Neuron (in vitro differentiated cells): ENCODE data around the gene NXNL1.

Source experiments
- H2AFZ ChIP-seq: one replicate; pipeline ENCODE4 v1.6.1; 2013; ENCODE audit warnings: low read depth, mild to moderate bottlenecking, inconsistent platforms, low read length, moderate library complexity
- H3K27me3 ChIP-seq: one replicate; pipeline ENCODE4 v1.6.1; 2013; ENCODE audit warnings: low read length; ENCODE audit not compliant: insufficient read depth
- H3K36me3 ChIP-seq: one replicate; pipeline ENCODE4 v1.6.1; 2013; ENCODE audit warnings: low read length; ENCODE audit not compliant: insufficient read depth
- H3K4me1 ChIP-seq: one replicate; pipeline ENCODE4 v1.6.1; 2013; ENCODE audit warnings: low read length; ENCODE audit not compliant: insufficient read depth
- H3K4me3 ChIP-seq: 2 replicates; pipeline ENCODE4 v1.5.1; 2013; ENCODE audit warnings: mild to moderate bottlenecking, low read length, moderate library complexity
- H3K9me3 ChIP-seq: one replicate; pipeline ENCODE4 v1.6.1; 2013; ENCODE audit warnings: low read length

Gene NXNL1

DNA sequence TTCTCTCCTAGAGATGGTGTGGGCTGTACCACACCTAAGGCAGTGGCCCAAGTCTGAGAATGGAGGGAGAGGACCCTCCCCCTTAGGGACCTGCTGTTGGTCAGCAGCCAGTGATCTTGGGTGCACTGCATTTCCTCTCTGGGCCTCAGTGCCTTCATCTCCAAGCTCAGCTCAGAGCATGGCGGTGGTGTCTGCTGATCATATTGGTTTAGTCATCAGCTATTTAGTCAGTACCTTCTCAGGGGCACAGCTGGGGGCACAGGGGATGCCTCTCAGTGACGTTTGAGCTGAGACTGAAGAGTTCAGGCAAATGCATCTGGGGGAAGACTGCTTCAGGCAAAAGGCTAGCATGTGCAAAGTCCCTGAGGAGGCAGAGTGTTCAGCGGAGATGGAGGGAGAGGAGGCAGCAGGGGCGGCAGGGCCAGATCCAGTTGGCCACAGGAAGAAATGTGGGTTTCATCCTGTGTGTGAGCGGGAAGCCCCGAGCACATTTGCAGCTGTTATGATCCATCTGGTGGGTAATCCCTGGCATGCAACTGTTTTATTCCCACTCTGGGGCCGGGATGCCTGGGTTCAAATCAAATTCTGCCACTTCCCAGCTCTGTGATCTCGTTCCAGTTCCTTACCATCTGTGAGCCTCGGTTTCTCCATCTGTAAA, 35.0 kb upstream of the NXNL1 start:
- Histone ChIP-seq H3K4me1 (peaks cover 15% of the 10 kb centered on the region), H2AFZ (no peak overlapping the region), H3K9me3 (no peaks in the 10 kb centered on the region), H3K27me3 (no peaks in the 10 kb centered on the region), H3K4me3 (no peak overlapping the region), H3K36me3 (no peaks in the 10 kb centered on the region)

DNA sequence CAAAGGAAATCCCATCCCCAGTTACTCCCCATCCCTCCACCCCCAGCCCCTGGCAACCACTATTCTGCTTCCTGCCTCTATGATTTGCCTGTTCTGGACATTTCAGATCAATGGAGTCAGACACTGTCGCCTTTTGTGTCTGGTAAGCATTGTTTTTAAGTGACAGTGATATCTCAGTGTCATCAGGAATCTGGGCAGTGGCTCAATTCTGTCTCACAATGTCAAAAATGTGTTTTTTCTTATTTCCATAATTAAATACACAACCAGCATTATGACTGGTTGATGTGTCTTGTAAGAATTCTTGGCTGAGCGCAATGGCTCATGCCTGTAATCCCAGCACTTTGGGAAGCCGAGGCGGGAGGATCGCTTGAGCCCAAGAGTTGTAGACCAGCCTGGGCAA, 30.6 kb upstream of the NXNL1 start:
- H3K27me3 ChIP-seq = no peaks in the 10 kb centered on the region
- peaks cover 2% of the 10 kb centered on the region for H3K9me3 ChIP-seq
- no peak overlapping the region for H3K4me3 ChIP-seq
- H2AFZ ChIP-seq = no peak overlapping the region
- H3K36me3 ChIP-seq = peaks cover 6% of the 10 kb centered on the region
- peaks cover 4% of the 10 kb centered on the region for H3K4me1 ChIP-seq

DNA sequence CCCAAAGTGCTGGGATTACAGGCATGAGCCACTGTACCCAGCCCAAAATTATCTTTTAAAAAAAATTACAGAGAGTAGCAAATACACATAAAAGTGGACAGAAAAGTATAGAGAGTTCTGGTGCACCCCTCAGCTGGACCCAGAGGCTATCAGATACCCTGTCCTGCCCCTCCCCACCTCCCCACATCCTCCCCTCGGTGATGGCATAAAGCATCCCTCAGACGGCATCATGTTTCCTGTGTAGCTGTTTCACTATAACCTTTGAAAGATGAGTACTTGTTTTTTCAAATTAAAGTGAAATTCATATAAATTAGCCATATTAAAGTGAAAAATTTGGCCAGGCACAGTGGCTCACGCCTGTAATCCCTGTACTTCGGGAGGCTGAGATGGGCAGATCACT, 29.7 kb upstream of the NXNL1 start:
- Histone ChIP-seq H3K9me3 (peaks cover 2% of the 10 kb centered on the region), H2AFZ (no peak overlapping the region), H3K4me3 (no peak overlapping the region), H3K27me3 (no peaks in the 10 kb centered on the region), H3K4me1 (peaks cover 4% of the 10 kb centered on the region), H3K36me3 (peaks cover 6% of the 10 kb centered on the region)

DNA sequence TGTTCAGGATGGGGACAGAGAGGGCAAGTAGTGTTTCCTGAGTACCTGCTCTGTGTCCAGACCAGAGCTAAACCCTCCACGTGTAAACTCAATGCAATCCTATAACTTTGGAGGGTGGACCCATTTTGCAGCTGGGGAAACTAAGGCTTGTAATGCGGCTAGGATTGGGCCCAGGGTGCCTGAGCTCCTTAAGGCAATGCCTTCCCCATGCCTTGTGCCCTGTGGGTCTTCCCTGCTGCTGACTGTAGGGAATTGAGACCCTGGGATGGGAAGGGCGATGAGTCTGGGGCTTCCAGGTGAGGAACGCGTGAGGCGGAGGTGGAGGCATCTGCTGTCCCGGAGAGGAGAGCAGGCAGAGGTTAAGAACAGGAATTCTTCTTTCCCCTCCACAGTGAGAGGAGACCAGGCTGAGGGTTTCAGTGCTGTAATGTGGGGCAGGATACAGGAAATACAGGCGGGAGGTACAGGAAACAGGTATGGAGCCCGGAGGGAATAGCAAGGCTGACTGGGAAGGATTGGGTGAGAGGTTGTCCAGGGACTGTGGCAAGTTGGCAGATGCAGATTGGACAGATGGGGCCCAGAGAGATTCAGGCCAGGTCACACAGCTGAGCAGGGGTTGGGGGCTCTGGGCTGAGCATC, 28.8 kb upstream of the NXNL1 start:
- H3K4me3 ChIP-seq = no peak overlapping the region
- H3K36me3 ChIP-seq = peaks cover 6% of the 10 kb centered on the region

DNA sequence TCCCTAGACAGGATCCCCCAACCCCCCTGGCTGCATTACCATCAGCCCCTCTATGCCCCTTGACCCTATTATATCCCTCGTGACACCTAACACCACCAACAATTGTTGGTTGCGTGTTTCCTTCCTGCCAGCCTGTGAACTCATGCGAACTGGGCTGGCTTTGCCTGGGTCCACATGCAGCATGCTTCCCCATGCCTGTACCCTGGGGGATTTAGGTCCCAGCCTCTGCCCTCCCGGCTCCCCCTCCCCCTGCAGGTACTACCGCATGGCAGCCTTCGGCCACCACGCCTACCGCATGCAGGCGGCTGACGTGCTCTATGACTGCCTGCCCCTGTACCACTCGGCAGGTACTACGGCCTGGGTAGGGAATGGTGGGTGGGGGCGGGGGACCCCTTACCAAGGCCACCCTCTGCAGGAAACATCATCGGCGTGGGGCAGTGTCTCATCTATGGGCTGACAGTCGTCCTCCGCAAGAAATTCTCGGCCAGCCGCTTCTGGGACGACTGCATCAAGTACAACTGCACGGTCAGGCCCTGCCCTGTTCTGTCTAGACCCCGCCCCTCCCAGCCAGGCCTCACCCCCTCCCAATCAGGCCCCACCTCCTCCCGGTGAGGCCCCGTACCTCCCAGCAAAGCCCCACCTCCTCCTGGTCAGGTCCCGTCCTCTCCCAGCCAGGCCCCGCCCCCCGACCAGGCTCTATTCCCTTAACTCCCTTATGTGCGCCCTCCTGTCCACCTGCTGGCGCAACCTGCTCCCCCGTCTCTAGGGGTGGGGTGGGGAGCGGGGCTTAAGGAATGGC, 28.1 kb upstream of the NXNL1 start:
- H3K27me3 ChIP-seq = no peaks in the 10 kb centered on the region
- peaks cover 2% of the 10 kb centered on the region for H3K9me3 ChIP-seq
- H2AFZ ChIP-seq = no peak overlapping the region
- H3K4me1 ChIP-seq = peaks cover 4% of the 10 kb centered on the region
- peaks cover 6% of the 10 kb centered on the region for H3K36me3 ChIP-seq
- H3K4me3 ChIP-seq = no peak overlapping the region

More for the DNA sequence above, 28.8 kb upstream of the NXNL1 start:
- H3K27me3 ChIP-seq = no peaks in the 10 kb centered on the region
- peaks cover 2% of the 10 kb centered on the region for H3K9me3 ChIP-seq
- H2AFZ ChIP-seq = no peak overlapping the region
- peaks cover 4% of the 10 kb centered on the region for H3K4me1 ChIP-seq

DNA sequence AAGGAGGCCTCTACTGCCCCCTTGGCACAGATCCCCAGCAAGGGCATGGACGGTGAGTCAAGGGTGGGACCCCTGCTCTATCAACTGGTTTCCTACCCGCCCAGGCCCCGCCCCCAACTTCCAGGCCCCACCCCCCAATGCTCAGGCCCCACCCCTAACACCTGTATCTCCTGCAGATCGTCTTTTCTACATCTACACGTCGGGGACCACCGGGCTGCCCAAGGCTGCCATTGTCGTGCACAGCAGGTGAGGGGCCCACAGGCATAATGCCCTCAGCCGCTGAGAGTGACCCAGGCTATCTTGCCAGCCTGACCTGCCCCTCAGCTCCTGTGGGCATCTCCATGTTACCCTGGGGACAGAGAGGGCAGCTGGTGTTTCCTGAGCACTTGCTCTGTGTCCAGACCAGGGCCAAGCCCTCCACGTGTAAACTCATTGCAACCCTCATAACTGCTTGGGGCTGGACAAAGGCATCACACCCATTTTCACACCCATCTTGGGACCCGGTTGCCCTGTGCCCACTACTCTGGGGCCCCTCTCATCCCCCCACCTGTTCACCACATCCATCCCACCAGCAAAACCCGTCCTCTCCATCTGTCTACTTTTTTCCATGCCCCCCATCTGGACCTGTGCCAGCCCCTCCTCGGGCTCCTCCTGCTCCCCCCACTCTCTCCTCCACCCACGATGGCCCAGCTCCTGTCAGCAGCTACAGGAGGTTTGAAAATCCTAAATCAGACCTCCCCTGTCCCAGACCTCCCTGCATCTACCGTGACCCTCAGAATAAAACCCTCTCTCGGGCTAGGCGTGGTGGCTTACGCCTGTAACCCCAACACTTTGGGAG, 26.8 kb upstream of the NXNL1 start:
- Histone ChIP-seq H3K36me3 (peaks cover 6% of the 10 kb centered on the region), H2AFZ (no peak overlapping the region), H3K4me3 (no peak overlapping the region), H3K4me1 (peaks cover 4% of the 10 kb centered on the region), H3K27me3 (no peaks in the 10 kb centered on the region), H3K9me3 (peaks cover 2% of the 10 kb centered on the region)

DNA sequence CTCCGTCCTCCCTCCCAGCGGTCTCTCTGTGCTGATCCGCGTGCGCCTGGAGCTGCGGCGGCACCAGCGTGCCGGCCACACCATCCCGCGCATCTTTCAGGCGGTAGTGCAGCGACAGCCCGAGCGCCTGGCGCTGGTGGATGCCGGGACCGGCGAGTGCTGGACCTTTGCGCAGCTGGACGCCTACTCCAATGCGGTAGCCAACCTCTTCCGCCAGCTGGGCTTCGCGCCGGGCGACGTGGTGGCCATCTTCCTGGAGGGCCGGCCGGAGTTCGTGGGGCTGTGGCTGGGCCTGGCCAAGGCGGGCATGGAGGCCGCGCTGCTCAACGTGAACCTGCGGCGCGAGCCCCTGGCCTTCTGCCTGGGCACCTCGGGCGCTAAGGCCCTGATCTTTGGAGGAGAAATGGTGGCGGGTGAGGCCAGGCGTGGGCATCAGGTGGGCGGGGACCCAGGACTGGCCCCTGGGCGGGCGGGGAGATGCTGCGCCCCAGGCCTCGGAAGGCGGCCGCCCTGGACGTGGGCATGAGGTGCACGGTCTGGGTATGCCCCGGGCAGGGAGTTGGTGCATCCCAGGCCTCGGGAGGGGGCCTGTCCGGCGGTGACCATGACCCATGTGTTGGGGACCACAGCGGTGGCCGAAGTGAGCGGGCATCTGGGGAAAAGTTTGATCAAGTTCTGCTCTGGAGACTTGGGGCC, 26.0 kb upstream of the NXNL1 start:
- Histone ChIP-seq H3K27me3 (no peaks in the 10 kb centered on the region), H3K4me1 (peaks cover 4% of the 10 kb centered on the region), H3K9me3 (peaks cover 2% of the 10 kb centered on the region), H3K4me3 (no peak overlapping the region), H3K36me3 (peaks cover 6% of the 10 kb centered on the region), H2AFZ (no peak overlapping the region)

DNA sequence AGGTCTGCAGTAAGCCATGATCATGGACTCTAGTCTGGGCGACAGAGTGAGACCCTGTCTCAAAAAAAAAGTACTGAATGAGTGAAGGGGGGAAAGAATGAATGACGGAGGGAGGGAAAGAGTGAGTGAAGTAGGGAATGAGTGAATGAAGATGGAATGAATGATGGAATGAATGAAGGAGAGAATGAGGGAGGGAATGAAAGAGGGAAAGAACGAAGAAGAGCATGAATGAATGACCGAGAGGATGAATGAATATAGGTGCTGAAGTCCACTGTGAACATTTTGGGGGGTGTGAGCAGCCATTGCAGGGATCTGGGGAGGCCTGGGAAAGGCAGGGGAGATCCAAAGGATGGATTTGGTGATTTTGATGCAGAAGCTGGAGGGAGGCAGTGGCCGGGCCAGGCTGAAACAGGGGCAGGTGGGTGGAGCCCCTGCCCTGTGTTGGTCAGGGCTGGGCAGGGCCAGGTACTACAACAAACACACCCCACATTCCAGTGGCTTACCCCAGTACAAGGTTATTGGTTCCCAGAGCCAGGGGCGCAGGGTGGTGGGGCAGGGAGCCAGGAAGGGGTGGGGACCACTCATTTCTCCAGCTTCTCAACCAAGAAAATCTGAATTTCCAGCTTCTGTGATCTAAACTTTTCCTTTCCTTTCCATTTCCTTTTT, 23.9 kb upstream of the NXNL1 start:
- Histone ChIP-seq H3K4me3 (no peak overlapping the region), H3K4me1 (no peaks in the 10 kb centered on the region), H3K36me3 (peaks cover 4% of the 10 kb centered on the region), H3K9me3 (peaks cover under 1% of the 10 kb centered on the region), H3K27me3 (no peaks in the 10 kb centered on the region), H2AFZ (no peak overlapping the region)

DNA sequence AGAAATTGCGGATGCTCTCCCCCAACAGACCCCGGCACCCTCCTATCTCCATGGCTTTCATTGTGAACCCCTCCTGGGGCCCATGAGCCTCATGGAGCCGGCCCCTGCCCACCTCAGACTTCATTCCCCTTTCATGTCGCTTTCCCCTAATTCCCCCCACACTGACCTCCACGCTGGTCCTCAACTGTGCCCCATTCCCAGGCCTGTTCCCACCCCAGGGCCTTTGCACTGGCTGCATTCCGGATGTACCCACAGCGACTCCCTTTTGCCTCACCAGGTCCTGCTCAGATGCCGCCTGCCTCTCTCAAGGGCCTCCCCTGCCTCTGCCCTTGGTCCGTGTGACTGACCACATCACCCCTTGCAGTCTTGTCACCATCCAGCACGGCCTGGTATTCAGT, 22.9 kb upstream of the NXNL1 start:
- H3K4me3 ChIP-seq = no peak overlapping the region

DNA sequence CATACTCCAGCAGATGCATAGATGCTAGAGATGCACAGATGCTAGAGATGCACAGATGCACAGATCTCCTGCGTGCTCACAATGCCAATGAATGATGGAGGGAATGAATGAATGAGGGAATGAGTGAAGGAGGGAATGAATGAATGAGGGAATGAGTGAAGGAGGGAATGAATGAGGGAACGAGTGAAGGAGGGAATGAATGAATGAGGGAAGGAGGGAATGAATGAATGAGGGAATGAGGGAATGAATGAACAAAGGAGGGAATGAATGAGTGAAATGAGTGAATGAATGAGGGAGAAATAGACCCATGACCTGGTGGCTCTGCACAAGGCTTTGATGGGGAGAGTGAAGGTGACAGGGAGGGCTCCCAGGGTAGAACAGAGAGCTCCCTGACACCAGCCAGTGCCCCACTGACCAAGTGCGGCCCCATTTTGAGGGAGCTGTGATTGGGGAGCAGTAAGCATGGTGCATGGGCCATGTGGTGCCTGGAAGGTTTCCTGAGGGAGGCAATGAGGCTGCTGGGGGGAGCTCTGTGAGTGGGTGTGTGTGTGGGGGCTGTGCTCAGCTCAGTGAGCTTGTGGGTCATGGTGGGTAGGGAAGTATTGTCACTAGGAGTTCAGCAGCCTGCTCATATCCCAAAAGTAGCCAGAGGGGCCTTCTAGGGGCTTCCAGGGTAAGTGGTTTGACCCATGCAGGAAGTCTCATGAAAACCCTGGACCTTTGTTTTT, 22.3 kb upstream of the NXNL1 start:
- Histone ChIP-seq H3K9me3 (no peaks in the 10 kb centered on the region), H3K36me3 (peaks cover 3% of the 10 kb centered on the region), H3K4me3 (no peak overlapping the region), H3K27me3 (no peaks in the 10 kb centered on the region), H2AFZ (no peak overlapping the region), H3K4me1 (peaks cover 8% of the 10 kb centered on the region)

More for the DNA sequence above, 22.9 kb upstream of the NXNL1 start:
- Histone ChIP-seq H3K36me3 (peaks cover 3% of the 10 kb centered on the region), H2AFZ (no peak overlapping the region), H3K27me3 (no peaks in the 10 kb centered on the region), H3K9me3 (no peaks in the 10 kb centered on the region), H3K4me1 (peaks cover 8% of the 10 kb centered on the region)

DNA sequence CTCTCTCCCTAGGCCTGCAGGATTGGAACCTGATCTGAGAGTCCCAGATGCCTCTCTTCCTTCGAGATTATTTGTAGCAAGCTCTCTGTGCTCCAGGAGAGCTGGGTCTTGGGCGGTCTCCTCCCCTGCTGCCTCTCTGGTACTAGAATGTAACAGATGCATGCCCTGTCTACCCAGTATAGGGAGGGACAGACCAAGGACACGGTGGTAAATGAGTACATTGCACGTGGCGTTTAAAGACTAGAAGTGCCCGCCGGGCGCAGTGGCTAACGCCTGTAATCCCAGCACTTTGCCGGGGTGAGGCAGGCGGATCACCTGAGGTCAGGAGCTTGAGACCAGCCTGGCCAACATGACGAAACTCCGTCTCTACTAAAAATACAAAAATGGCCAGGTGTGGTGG, 21.3 kb upstream of the NXNL1 start:
- no peaks in the 10 kb centered on the region for H3K36me3 ChIP-seq
- H3K4me1 ChIP-seq = peaks cover 8% of the 10 kb centered on the region
- H2AFZ ChIP-seq = no peak overlapping the region
- H3K9me3 ChIP-seq = no peaks in the 10 kb centered on the region
- no peaks in the 10 kb centered on the region for H3K27me3 ChIP-seq
- no peak overlapping the region for H3K4me3 ChIP-seq
